CD4-positive, alpha-beta T cell treated with Interleukin-15 for 4 hours (primary cell): Measurements from ENCODE around the gene TBC1D14.

Source experiments
- DNase-seq: peaks from one replicate; pipeline ENCODE4 v3.0.0-alpha.2; 2020; ENCODE audit warnings: low spot score

Gene TBC1D14

DNA sequence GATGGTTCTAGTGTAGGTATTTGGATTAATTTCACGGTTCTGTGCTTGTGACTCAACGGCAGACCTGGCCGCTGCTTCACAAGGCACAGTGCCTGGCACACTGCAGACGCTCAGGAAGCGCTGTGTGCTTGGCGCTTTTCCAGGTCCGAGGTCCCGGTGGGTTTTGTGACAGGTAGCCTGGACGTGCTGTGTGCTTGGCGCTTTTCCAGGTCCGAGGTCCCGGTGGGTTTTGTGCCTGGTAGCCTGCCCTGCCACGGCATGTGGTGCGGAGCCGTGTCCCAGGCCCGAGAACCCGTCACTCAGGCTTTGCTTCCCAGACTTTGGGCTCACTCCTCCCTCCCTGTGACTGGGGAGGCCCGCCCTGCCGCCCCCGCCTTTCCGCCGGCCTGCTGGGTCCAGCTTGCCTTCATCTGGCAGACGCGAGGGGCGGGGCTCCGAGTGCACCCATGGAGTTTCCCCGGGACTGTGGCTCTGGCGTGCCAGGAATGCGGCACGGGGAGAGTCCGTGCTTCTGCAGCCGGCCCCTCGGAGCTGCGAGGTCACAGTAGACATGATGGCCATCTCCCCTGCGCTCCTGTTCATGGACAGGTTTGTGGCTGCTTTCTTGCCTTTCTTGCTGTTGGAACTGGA is 44.2 kb downstream of the TBC1D14 start:
- no peak for DNase-seq

DNA sequence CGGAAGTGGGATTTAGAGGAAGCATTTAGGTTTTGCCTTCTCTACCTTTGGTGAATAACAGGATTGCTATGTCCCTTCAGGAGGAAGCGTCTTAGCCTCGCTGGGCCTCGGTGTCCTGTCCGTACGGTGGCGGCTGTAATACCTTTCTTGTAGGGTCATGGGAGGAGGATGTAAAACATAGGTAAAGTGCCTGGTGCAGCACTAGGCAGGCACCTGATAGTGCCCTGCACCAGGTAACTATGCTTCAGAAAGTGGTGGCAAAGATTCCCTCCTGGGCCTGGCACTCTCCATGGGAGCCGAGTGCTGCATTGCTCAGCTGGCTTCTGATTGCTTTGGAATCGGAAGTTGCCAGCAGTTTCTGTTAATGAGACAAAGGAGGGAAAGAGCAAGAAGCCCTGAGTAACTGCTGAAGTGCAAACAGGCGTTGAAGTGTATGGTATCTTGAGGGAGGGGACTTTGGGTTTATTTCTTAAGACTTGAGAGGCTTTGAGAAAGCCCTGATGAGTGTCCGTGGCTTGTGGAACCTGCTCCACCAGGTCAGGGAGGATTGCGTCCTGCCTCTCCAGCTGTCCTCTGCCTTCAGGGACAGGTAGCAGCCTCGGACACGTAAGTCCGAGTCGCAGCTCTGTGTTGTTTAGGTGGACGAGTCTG is 45.8 kb downstream of the TBC1D14 start:
- no peak for DNase-seq

DNA sequence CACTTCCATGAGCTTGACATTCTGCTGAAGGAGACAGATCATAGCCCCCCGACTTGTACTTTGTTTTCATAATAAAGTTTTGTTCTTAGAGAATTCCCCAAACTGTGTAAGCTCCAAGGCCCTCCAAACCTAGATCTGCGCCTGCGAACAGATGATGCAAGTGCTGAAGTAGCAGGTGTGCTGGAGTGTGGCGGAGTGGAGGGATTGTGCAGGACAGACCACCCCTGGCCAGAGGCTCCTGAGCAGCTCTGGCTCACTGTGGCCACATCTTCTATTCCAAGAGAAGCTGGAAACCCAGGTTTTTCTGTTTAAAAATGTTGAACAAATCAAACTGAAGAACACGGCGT is 46.4 kb downstream of the TBC1D14 start:
- no peak for DNase-seq

DNA sequence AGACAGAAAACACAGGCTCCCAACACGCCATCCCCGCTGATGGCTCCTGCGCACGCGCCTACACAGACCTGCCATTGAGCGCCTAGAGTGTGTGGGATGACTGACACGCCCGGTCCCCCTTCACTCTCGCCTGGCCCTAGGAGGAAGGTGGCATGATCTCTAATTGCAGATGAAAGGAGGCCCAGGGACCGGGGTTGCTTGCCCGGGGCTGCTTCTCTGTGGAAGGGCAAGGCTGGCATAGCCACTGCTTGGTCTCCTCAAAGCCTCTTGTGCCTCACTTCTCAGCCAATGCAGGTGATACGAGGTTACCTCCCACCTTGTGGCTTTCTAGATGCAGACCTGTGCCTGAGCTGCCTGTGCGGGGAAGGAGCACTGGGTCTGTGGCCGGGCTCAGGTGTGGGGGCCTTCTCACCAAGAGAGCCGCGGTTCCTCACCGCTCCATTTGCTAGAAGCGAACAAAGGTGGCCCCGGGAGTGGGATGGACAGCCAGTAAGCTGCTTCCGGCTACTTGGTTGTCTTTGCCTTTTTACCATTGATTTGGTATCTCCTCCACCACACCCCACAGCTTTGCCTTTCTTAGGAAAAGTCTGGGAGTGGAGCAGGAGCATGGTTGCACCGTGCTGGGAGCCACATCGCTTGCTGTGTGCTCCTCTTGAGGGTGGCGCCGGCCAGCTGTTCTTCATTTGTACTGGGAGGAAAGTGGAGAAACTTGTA is 47.0 kb downstream of the TBC1D14 start:
- no peak for DNase-seq

DNA sequence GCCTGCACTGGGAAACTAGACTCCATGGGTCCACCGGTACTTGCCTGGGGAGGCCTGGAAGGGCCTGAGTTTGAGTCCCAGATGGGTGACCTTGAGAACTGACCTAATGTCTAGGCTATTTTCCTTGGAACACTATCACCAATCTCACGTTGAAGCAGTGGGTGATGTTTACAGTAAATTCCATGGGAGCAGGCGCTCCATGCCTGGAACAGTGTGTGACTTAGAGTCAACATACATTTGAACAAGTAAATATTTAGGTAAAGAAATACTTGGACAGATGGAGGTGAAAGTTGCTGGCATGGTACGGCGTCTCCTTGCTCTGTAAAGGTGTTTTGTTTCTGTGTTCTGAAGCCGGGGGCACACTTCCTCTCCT is 47.5 kb downstream of the TBC1D14 start:
- DNase-seq: no peak

DNA sequence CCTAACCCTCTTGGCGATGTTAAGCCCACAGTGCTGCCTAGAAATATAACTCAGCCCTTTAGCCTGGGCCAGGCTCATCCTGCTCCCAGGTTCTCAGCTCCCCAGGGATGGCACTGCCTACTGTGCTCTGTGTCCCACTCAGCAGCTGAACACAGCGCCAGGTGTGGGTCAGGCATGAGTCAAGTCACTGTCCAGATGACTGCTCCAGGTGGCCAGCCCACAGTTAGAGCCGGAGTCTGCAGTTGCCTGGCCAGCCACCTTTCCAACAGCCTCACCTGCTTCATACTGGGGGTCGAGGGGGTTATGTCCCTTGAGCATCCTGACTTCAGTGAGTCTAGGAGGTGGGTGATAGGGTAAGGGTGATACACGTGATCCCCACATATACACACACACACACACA is 48.4 kb downstream of the TBC1D14 start:
- DNase-seq: no peak

DNA sequence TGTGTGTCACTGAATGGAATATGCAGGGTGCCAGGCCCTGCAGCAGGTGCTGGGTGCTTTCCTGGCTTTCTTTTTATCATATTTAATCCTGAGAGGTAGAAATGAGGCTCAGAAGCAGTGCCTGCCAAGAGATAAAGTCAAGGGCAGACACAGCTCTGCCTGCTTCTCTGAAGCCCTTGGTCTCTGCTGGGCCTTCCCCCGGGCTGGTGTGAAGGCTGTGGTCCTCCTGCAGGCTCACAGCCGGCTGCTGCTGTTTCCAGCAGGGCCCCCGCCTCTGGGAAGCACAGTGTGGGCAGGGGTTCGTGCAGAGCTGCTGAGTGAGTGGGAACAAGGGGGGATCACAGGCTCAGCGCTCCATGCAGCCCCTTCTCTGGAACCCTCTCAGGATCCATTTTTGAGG is 49.6 kb downstream of the TBC1D14 start:
- DNase-seq: no peak

DNA sequence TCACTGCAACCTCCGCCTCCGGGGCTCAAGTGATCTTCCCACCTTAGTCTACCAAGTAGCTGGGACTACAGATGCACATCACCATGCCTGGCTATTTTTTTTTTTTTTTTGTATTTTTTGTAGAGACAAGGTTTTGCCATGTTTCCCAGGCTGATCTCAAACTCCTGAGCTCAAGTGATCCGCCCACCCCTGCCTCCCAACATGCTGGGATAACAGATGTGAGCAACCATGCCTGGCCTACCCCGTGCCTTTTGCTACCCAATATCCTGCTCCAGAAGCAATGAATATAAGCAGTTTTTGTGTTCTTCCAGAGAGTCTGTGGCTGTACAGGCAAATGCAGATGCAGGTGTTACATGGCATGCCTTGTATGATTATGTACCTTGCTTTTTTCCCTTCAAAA is 50.5 kb downstream of the TBC1D14 start:
- DNase-seq: no peak

DNA sequence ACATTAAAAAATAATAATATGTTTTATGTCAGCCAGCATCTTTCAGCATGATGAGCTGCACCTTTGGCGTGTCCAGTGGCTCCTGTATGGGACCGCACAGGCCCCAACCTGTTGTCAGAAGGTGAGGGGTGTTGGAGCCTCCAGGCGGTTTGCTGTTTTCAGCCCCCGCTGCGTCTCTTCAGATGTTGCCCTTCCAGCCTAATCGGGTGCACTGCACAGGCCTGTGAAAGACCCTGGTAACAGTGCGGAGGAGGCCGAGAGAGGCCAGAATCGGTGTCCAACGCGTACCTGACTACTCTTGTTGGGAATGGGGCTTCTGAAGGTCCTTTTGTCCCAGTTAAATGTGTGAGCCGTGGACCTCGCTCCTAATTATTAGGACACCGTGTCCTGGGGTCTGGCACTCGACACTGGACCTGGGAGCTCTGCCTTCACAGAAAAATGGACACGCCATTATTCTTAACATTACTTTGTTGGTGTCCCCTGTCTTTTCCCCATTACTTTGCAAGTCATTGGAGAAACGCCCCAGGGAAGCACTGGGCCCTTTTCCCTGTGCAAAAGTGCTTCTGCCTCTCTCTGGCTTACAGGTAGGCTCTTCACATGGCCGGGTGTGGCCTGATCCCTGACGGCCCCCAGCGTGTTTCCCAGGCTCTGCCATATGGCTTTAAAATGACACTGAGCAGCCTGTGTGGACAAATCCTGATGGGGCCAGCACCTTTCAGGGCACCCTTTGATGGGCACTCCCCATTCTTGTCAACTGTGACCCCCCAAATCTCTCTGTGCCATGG is 51.2 kb downstream of the TBC1D14 start:
- DNase-seq: no peak

DNA sequence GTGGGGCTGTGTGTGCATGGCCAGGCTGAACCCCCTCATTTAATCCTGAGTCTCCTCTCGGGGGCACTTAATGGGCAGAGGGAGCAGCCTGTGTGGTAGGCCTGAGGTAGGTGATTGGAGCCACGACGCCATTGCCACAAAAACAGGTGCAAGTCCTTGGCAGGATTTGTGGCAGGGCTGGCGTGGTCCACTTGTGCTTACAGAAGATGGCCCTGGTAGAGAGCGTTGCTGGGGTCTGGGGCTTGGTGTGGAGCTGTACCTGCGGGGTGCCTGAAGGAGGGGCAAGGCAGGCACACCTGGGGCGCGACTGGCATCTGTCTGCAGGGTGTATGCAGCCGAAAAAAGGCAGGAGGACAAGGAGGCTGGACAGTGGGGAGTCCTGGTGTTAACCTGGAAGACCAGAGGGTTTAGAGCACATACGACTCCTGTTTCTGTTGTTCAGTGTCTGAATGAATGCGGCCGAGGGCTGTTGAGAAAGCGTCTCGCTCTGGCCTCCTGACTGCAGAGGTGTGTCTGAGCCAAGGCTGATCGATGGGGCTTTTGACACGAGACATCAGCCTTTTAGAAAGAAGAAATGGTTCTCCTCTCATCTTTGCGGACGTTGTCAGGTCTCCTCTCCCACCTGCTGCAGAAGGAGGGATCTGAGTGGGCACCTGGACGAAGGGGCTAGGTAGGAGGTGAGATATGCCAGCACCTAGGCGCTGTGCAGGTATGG is 52.0 kb downstream of the TBC1D14 start:
- DNase-seq: no peak

DNA sequence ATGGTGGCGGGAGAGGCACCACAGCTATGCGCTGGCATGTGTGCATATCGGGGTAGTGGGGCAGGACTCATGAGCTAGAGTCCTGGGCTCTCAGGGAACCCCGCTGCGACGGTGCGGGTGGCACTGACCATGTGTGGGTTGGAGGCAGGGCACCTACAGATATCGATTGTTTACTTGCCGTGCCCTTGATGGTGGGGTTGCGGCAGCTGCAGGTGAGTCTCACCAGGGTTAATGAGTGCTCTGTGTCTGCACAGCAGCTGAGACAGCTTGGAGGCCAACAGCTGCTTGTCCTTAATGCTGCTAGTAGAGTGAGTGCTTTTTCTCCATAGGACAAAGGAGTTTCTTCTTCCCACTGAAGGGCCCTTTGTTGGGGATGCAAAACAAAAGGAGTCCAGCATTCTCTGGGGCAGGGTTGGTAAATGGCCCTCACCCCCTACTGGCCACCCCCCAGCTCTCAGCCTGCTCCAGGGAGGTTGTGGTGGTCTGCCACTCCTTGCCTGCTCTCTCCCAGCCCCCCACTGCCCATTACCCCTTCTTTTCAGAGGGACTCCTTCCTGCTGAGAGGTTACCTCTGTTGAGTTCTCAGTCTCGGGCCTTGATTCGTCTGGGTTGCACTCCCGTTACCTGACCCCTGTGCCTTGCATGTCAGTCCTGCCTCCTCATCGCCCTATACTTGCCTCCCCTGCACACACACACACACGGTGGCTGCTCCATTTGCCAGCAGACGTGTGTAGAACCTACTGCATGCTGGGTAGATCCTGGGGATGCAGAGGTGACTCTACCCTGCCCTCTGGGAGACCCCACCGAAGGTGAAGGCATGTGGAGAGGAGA is 52.8 kb downstream of the TBC1D14 start:
- DNase-seq: no peak

DNA sequence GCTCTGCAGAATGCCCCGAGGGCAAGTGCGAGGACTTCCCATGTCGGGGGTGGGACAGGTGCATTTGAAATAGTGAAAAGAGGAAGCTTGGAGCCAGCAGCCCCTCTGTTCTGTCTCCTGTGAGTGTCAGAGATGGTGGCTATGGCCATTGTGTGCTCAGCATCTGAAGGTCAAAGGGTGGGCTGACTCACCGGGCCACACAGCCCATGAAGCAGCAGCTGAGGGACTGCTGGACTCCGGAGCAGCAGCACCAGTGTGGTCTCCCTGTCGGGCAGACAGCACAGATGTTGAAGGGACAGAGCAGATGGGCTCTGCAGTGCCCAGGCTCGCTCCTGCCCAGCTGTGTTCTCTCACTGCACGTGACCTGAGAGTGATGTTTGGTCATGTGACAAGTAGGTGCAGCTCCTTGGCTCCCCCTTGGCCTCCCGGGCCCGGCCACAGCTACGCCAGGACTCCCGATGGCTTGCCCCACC is 53.5 kb downstream of the TBC1D14 start:
- DNase-seq: no peak

DNA sequence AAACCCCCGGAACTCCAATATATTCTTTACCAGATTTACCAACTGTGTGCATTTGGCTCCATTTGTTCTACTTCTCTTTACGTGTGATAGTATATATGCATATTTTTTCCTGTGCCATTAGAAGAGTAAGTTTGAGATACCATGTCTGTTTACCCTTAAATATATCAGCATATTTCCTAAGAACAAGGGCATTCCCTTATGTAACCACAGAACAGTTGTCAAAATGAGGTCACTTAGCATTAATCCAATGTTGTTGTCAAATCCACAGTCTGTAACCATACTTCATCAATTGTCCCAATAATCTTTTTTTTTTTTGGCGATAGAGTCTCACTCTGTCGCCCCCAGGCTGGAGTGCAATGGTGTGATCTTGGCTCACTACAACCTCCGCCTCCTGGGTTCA is 55.2 kb downstream of the TBC1D14 start:
- DNase-seq: no peak

DNA sequence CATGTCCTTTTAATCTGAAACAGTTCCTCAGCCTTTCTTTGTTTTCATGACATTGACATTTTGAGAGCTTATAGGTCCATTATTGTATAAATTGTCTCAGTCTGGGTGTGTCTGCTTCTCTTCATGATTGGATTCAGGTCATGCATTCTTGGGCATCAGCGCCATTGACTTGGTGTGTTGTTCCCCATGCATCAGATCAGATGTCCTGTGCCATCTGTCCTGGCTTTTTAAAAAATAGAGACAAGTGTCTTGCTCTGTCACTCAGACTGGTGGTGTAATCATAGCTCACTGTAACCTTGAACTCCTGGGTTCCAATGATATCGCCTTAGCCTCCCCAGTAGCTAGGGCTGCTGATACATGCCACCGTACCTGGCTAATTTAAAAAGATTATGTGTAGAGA is 55.7 kb downstream of the TBC1D14 start:
- DNase-seq: no peak

DNA sequence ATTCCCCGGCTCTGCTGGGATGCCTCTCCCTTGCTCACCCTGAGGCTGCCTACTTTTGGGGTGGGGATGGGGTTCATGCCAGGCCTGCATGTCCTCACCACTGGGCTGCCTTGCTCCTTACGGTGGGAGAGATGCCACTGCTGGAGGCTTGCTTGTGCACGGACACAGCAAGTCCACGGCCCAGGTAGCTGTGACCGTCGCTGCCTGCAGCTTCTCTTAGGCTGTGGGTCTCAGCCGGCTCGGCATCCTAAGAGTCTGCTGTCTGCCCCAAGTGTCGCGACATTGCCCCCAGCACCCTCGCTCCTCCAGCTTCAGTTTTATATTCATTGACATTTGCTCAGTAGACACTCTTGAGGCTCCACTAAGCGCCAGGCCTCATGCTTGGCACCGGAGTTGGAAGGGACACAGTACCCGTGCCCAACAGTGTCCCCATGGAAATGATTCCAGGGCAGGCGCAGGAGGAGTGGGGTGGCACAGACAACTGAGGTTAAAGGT is 58.3 kb downstream of the TBC1D14 start:
- DNase-seq: no peak

DNA sequence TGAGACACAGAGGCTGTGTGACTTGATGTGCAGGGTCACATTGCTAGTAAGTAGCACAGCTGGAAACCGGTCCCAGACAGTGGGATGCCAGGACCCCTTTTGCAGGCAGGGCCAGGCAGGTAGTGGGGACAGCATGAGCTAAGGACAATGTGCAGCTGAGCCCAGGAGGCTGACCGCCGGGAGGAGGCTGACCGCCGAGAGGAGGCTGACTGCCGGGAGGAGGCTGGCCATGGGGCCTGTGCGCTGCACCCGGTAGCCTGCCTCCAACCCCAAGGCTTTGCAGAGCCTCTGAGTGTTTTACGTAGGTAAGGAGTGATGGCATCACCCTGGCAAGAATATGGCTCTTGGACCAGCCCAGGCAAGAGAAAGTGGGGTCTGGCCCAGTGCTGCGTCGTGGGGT is 58.9 kb downstream of the TBC1D14 start:
- no peak for DNase-seq

DNA sequence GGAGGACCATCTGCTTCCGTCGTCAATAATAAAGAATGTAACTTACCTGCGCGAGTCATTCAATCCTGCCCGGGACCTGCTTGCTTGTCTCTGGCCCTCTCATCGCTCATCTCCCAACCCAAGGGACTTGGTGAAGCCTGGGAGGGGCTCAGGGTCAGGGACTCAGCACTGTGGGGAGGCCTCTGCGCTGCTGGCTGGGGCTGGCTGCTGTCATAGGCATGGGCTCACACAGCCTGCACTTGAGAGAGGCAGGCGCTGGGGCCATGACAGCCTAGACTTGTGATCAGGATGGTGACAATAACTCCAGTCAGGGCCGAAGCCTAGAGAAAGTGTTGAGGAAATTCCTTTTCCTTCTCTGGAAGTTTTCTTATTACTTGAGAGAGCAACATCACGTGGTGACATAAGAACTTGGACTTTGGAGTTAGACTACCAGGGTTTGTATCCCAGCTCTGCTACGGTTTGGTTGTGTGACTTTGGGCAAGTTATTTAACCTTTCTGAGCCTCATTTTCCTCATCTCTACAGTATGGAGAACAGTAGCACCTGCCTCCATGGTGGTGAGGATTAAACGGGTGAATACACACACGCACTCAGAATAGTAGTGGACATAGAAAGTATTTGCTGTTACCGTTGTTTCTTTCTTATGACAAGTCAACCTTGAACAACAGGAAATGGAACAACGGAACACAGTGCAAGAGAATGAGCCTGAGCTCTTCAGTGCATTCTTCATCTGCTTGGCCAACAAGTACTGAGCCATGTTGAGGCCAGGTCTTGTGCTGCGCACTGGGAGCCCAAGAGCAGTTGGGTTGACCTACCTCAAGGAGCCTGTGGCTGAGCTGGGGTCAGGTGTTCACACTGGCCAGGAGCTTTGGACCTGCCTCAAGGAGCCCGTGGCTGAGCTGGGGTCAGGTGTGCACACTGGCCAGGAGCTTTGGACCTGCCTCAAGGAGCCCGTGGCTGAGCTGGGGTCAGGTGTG is 60.5 kb downstream of the TBC1D14 start:
- no peak for DNase-seq

DNA sequence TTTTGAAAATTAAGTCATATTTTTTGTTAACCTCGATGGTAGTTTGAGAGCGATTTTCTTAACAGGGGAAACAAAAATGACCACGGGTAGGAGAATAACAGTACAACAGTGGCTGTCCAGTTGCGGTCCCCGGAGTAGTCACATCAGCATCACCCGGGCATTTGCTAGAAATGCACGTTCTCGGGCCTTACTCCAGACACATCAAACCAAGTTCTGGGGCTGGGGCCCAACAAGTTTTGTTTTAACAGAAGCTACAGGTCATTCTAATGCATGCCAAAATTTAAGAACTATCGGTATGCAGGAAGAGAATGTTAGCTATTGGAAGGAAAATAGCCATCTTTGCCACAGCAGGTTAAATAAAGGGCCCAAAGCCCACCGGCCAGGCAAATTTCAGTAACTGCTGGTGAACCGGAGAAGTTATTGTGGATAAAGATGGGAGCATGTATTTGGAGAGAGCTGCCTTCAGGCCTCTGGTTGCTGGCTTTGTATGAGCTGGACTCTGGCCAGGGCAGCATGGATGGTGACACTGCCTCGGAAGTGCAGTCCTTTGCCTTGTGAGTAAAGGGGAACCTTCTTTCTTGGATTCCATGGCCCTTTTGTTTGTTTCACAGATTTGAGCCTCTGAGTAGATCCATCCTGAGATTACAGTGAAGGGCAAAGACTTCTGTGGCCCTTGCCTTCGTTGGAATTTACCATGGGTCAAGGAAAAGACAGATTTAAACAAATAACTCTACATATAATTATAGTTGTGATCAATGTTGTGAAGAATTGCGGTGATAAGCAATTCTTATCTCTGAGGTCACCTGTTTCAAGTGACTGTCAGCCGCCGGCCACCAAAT is 62.1 kb downstream of the TBC1D14 start:
- no peak for DNase-seq

DNA sequence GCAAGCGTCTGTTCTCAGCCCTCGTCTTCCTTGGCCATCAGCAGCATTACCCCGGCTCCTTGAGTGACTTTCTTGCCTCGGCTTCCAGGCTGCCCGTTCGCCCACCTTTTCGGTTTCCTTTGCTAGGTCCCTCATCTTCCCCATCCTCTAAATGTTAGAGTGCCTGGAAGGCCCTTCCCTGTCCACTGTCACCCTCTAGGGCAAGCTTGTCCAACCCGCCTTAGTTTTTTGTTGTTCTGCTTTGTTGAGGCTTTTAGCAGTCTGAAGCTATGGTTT is 62.7 kb downstream of the TBC1D14 start:
- DNase-seq: no peak
